ENCODE results near the gene CDH20.

The CDH20 gene

DNA sequence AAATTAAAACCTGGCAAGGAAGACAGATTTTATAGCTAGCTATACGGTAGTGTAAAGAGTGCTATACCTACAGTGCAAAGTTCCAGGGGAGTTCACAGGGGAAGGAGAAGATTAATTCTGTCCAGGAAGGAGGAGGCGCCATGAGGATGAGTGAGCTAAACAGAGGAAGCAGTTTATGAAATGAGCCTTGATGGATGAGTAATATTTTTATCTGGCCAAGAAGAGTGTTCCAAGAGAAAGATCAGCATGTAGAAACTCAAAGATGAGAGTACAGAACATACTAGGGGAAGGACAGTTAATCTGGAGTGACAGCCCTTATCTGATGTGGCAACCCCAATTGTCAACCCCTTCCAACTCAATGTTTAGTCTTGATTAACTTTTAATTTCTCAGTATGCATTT is 54.8 kb downstream of the CDH20 start:
- H4K20me1 ChIP-seq (ENCODE audit: control insufficient read depth, insufficient read depth, low read depth, low read length) = no peaks in the 10 kb centered on the region
- TF ChIP-seq EZH2phosphoT487 (IDR thresholded peaks at IDR 0.05; ENCODE audit: borderline replicate concordance, low read length) = no peak
- no peak for TF ChIP-seq CTCF (IDR thresholded peaks at IDR 0.05; ENCODE audit: low read depth, low read length, poor library complexity, severe bottlenecking)
- H3K9me3 ChIP-seq (ENCODE audit: control insufficient read depth, insufficient read depth, low read length) = no peaks in the 10 kb centered on the region
- H3K79me2 ChIP-seq (ENCODE audit: control insufficient read depth, low read length) = no peaks in the 10 kb centered on the region
- H3K4me2 ChIP-seq (ENCODE audit: low read length) = no peak overlapping the region
- no peaks in the 10 kb centered on the region for H3K27me3 ChIP-seq (ENCODE audit: control insufficient read depth, low read length)
- no peak overlapping the region for H3K4me3 ChIP-seq (ENCODE audit: low read length)
- H3K27ac ChIP-seq (ENCODE audit: low read depth, low read length) = no peak overlapping the region
- no peaks in the 10 kb centered on the region for H3K4me1 ChIP-seq (ENCODE audit: control insufficient read depth, low read length)
- H3K36me3 ChIP-seq (ENCODE audit: control insufficient read depth, low read length) = no peaks in the 10 kb centered on the region
- no peaks in the 10 kb centered on the region for H3K9me2 ChIP-seq (replicated peaks; ENCODE audit: control insufficient read depth, low read length)
- no peaks in the 10 kb centered on the region for H3F3A ChIP-seq (ENCODE audit: control insufficient read depth, insufficient read depth)

- Histone ChIP-seq H3K4me1 (ENCODE audit: control insufficient read depth, low read length) (no peaks in the 10 kb centered on the region), H3K4me3 (ENCODE audit: low read length) (no peak overlapping the region)
- TF ChIP-seq CTCF (IDR thresholded peaks at IDR 0.05; ENCODE audit: low read depth, low read length, poor library complexity, severe bottlenecking) (no peak), EZH2phosphoT487 (IDR thresholded peaks at IDR 0.05; ENCODE audit: borderline replicate concordance, low read length) (no peak)
These were observed 61.8 kb downstream of the CDH20 start for GRCh38 chr18:61394983-61395382.

GRCh38 chr18:61397222-61397621 is 64.0 kb downstream of the CDH20 start:
- Histone ChIP-seq H3K79me2 (ENCODE audit: control insufficient read depth, low read length) (no peaks in the 10 kb centered on the region), H3K4me3 (ENCODE audit: low read length) (no peak overlapping the region)

More at GRCh38 chr18:61394983-61395382, 61.8 kb downstream of the CDH20 start:
- Histone ChIP-seq H3K4me2 (ENCODE audit: low read length) (no peak overlapping the region), H3K79me2 (ENCODE audit: control insufficient read depth, low read length) (no peaks in the 10 kb centered on the region), H3K9me3 (ENCODE audit: control insufficient read depth, insufficient read depth, low read length) (no peaks in the 10 kb centered on the region), H4K20me1 (ENCODE audit: control insufficient read depth, insufficient read depth, low read depth, low read length) (no peaks in the 10 kb centered on the region), H3K9me2 (replicated peaks; ENCODE audit: control insufficient read depth, low read length) (no peaks in the 10 kb centered on the region), H3K27me3 (ENCODE audit: control insufficient read depth, low read length) (no peaks in the 10 kb centered on the region), H3K27ac (ENCODE audit: low read depth, low read length) (no peak overlapping the region), H3K36me3 (ENCODE audit: control insufficient read depth, low read length) (no peaks in the 10 kb centered on the region), H3F3A (ENCODE audit: control insufficient read depth, insufficient read depth) (no peaks in the 10 kb centered on the region)

More at GRCh38 chr18:61397222-61397621, 64.0 kb downstream of the CDH20 start:
- Histone ChIP-seq H3K36me3 (ENCODE audit: control insufficient read depth, low read length) (no peaks in the 10 kb centered on the region), H3K27ac (ENCODE audit: low read depth, low read length) (no peak overlapping the region), H3K9me3 (ENCODE audit: control insufficient read depth, insufficient read depth, low read length) (no peaks in the 10 kb centered on the region), H4K20me1 (ENCODE audit: control insufficient read depth, insufficient read depth, low read depth, low read length) (no peaks in the 10 kb centered on the region), H3K4me1 (ENCODE audit: control insufficient read depth, low read length) (no peaks in the 10 kb centered on the region), H3K4me2 (ENCODE audit: low read length) (no peak overlapping the region), H3F3A (ENCODE audit: control insufficient read depth, insufficient read depth) (no peaks in the 10 kb centered on the region), H3K9me2 (replicated peaks; ENCODE audit: control insufficient read depth, low read length) (no peaks in the 10 kb centered on the region), H3K27me3 (ENCODE audit: control insufficient read depth, low read length) (no peaks in the 10 kb centered on the region)
- TF ChIP-seq EZH2phosphoT487 (IDR thresholded peaks at IDR 0.05; ENCODE audit: borderline replicate concordance, low read length) (no peak), CTCF (IDR thresholded peaks at IDR 0.05; ENCODE audit: low read depth, low read length, poor library complexity, severe bottlenecking) (no peak)

Data from DOHH2 (cell line).